Fibroblast of lung (primary cell): ENCODE measurements around the gene PPP1R13B. TPM values are rescaled to one million over a fixed set of nuclear protein-coding genes. Genes with fewer than 3 reads are reported as not detected.

Experiments
- DNase-seq, 2 donors: peaks; one replicate each; pipeline versions ENCODE4 v3.0.0 to v3.0.0-alpha.2; 2010; ENCODE audit warnings: low read depth in 2 of 2
- H2AFZ ChIP-seq: 2 replicates; pipeline ENCODE4 v1.5.1; 2012; ENCODE audit warnings: low read length, control low read depth, inconsistent platforms
- H3K27ac ChIP-seq: 2 replicates; pipeline ENCODE4 v1.5.1; 2011; ENCODE audit warnings: low read length, control low read depth; ENCODE audit not compliant: insufficient read depth
- H3K27me3 ChIP-seq: 2 replicates; pipeline ENCODE4 v1.5.1; 2011; ENCODE audit warnings: mild to moderate bottlenecking, low read length; ENCODE audit not compliant: control insufficient read depth, insufficient read depth
- H3K36me3 ChIP-seq: 2 replicates; pipeline ENCODE4 v1.5.1; 2011; ENCODE audit warnings: low read length; ENCODE audit not compliant: control insufficient read depth, insufficient read depth
- H3K4me1 ChIP-seq: 2 replicates; pipeline ENCODE4 v1.5.1; 2011; ENCODE audit warnings: low read length; ENCODE audit not compliant: control insufficient read depth, insufficient read depth; ENCODE audit errors: extremely low read depth
- H3K4me2 ChIP-seq: 2 replicates; pipeline ENCODE4 v1.5.1; 2011; ENCODE audit warnings: low read length, control low read depth; ENCODE audit not compliant: insufficient read depth; ENCODE audit errors: extremely low read depth
- H3K4me3 ChIP-seq, 4 experiments: fragments of 200-600 bp in 1 of 4; sonication (generic) in 1 of 4; replicated peaks in 1 of 4; 2 replicates each; pipeline ENCODE4 v1.5.1; 2011 to 2016; ENCODE audit warnings: low read length in 4 of 4, low read depth in 3 of 4, mild to moderate bottlenecking in 3 of 4, control low read depth in 2 of 4, inconsistent platforms in 1 of 4, mixed read lengths in 1 of 4; ENCODE audit not compliant: insufficient read depth in 1 of 4; ENCODE audit errors: control extremely low read depth in 1 of 4
- H3K79me2 ChIP-seq: 2 replicates; pipeline ENCODE4 v1.5.1; 2012; ENCODE audit warnings: mild to moderate bottlenecking, low read length, inconsistent platforms; ENCODE audit not compliant: control insufficient read depth, insufficient read depth
- H3K9ac ChIP-seq: 2 replicates; pipeline ENCODE4 v1.5.1; 2011; ENCODE audit warnings: mild to moderate bottlenecking, low read length, control low read depth; ENCODE audit not compliant: insufficient read depth
- H3K9me3 ChIP-seq: 2 replicates; pipeline ENCODE4 v1.5.1; 2012; ENCODE audit warnings: low read depth, low read length; ENCODE audit not compliant: control insufficient read depth, insufficient read depth
- H4K20me1 ChIP-seq: 2 replicates; pipeline ENCODE4 v1.5.1; 2011; ENCODE audit warnings: low read length; ENCODE audit not compliant: control insufficient read depth, insufficient read depth; ENCODE audit errors: extremely low read depth
- CTCF ChIP-seq, 2 donors: IDR thresholded peaks in 1 of 2; conservative IDR thresholded peaks in 1 of 2; 1 replicate in 1 of 2; 2 replicates in 1 of 2; pipeline ENCODE4 v1.5.1; 2011 to 2012; ENCODE audit warnings: low read length in 2 of 2, control low read depth in 1 of 2, inconsistent platforms in 1 of 2, low read depth in 1 of 2, mild to moderate bottlenecking in 1 of 2
- EZH2 ChIP-seq: IDR thresholded peaks from 2 replicates; pipeline ENCODE4 v1.5.1; 2012; ENCODE audit warnings: low read length, control low read depth, mild to moderate bottlenecking; ENCODE audit errors: missing control alignments
- polyA plus RNA-seq, 2 donors: library from polyadenylated mRNA; depleted of rRNA in 1 of 2; stranded (reverse) in 1 of 2; unstranded in 1 of 2; fragments of >200 nt; gene quantifications; 2 replicates each; pipeline ENCODE4 v1.2.1, GENCODE V29; 2011 to 2012; ENCODE audit warnings: missing spikeins in 1 of 2
- total RNA-seq: library from RNA; depleted of rRNA; stranded (reverse); fragments of >200 nt; gene quantifications from 2 replicates; pipeline ENCODE4 v1.2.1, GENCODE V29; 2014

The PPP1R13B gene
- total and polyA plus RNA-seq, 2 donors (not counting 1 experiment from before 2014, with no cell fraction given) = 2.0 to 2.7 TPM

DNA sequence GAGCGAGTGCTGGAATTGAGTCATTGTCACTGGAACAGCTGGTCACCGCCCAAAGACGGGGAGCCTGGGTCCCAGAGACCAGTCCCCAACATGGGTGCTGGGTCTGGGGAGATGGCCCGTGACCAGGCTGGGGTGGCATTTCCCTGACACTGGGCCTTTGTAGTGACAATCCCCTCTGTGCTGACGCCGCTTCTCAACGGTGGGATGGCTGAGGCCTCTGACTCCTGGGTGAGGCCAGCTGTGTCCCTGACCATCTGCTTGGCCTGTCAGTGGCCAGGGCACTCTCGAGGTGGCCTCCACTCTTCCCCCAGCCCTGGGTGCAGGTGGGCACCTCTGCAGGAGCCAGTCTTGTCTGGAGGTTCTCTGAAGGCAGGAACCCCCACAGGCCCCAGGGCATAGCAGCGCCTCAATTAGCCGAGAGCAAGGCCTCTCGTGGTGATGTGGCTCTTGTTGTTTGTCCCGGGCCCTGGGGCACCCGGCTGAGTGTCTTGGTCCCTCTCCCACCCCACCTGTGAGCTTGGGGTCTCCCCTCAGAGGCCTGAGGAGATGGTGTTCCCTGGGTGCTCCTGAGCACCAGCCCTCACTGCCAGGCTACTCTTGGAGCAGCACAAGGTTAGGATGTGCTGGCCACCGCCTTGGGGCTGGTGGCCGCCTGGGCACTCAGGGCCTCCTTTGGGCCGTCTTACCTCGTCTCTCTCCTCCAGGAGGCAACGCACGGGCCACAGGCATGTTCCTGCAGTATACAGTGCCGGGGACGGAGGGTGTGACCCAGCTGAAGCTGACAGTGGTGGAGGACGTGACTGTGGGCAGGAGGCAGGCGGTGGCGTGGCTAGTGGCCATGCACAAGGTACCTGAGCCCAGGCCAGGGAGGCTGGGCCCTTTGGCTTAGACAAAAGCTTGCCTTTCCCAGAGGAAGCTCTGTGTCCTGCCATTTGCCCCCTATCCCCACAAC lies 115.2 kb downstream of the PPP1R13B start:
- no peak for DNase-seq
- peaks cover 13% of the 10 kb centered on the region for H3K36me3 ChIP-seq

DNA sequence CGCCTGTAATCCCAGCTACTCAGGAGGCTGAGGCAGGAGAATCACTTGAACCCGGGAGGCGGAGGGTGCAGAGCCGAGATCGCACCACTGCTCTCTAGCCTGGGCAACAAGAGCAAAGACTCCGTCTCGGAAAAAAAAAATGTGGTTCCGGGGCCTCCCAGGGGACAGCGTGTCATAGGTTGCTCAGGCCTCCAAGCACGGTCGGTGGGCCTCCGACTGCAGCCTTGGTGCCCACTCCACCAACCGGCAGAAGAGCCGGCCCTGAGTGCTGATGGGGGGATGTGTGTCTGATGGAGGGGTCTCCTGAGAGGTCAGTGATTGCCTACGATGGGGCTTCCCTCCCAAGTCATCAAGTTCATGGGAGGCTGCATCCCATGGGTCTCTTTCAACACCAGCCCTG lies 115.9 kb downstream of the PPP1R13B start:
- Histone ChIP-seq H2AFZ (no peak overlapping the region), H3K9me3 (no peaks in the 10 kb centered on the region), H3K9ac (no peak overlapping the region), H3K4me1 (no peaks in the 10 kb centered on the region), H3K27ac (no peak overlapping the region), H3K27me3 (no peaks in the 10 kb centered on the region), H3K4me2 (no peak overlapping the region), H3K36me3 (peaks cover 13% of the 10 kb centered on the region), H3K79me2 (peaks cover 3% of the 10 kb centered on the region), H4K20me1 (no peaks in the 10 kb centered on the region), H3K4me3 (no peak overlapping the region)
- DNase-seq = no peak
- TF ChIP-seq CTCF (conservative IDR thresholded peaks at IDR 0.05 in 1 of 2, IDR thresholded peaks at IDR 0.05 in 1 of 2; ENCODE audit: low read depth in 1 of 2, low read length in 2 of 2) (no peak), EZH2 (no peak)

More for the DNA sequence above, 115.2 kb downstream of the PPP1R13B start:
- no peaks in the 10 kb centered on the region for H3K27me3 ChIP-seq
- H3K79me2 ChIP-seq = peaks cover 2% of the 10 kb centered on the region
- no peaks in the 10 kb centered on the region for H4K20me1 ChIP-seq
- no peak overlapping the region for H3K4me2 ChIP-seq
- TF ChIP-seq CTCF (conservative IDR thresholded peaks at IDR 0.05 in 1 of 2, IDR thresholded peaks at IDR 0.05 in 1 of 2; ENCODE audit: low read depth in 1 of 2, low read length in 2 of 2) = no peak
- no peak for TF ChIP-seq EZH2
- H3K4me3 ChIP-seq = no peak overlapping the region
- H3K9ac ChIP-seq = no peak overlapping the region
- no peaks in the 10 kb centered on the region for H3K9me3 ChIP-seq
- H3K27ac ChIP-seq = no peak overlapping the region
- H3K4me1 ChIP-seq = no peaks in the 10 kb centered on the region
- no peak overlapping the region for H2AFZ ChIP-seq

DNA sequence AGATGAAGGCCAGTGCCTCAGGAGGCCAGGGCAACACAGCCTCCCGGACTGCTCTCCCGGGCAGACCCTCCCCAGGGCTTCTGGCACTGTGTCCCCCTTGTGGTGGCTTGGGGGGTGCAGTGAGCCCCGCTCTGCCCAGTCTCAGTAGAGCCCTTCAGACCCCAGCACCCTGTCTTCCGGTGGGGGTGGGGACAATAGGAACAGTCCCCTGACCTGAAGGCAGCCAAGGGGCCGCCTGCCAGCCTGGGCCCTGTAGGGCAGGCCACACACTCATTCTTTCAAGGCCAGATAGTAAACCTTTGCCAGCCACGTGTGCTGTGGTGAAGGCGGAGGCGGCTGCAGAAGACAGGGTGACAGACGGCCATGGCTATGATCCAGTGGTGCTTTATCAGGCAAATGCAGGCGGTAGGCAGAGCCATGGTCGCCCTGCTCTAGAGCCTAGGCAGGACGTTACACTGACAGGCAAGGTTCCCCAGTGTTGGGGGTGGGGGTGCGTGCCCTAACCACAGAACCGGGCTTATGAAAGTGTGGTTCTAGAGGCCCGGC lies 116.8 kb downstream of the PPP1R13B start:
- H3K27ac ChIP-seq = no peak overlapping the region
- H3K36me3 ChIP-seq = peaks cover 17% of the 10 kb centered on the region
- DNase-seq = peak in 1 of 2 donors; percentile 54
- H3K9me3 ChIP-seq = no peaks in the 10 kb centered on the region
- H3K9ac ChIP-seq = no peak overlapping the region
- no peak overlapping the region for H3K4me3 ChIP-seq
- H3K4me2 ChIP-seq = no peak overlapping the region
- H3K4me1 ChIP-seq = no peaks in the 10 kb centered on the region
- no peak overlapping the region for H2AFZ ChIP-seq
- no peaks in the 10 kb centered on the region for H3K27me3 ChIP-seq
- H4K20me1 ChIP-seq = no peaks in the 10 kb centered on the region
- TF ChIP-seq CTCF (conservative IDR thresholded peaks at IDR 0.05 in 1 of 2, IDR thresholded peaks at IDR 0.05 in 1 of 2; ENCODE audit: low read depth in 1 of 2, low read length in 2 of 2) (peak in 1 of 2 donors; percentile 4), EZH2 (no peak)
- H3K79me2 ChIP-seq = peaks cover 7% of the 10 kb centered on the region
